ENCODE data around the gene SORCS2.

- TF ChIP-seq GATA2 (IDR thresholded peaks at IDR 0.05; ENCODE audit: low read depth, low read length) (no peak), GATA3 (IDR thresholded peaks at IDR 0.05; ENCODE audit: low read depth, low read length) (no peak)
Measured at GRCh38 chr4:7408166-7408565, 215.8 kb downstream of the SORCS2 start.

Data from SH-SY5Y (cell line).